ENCODE measurements around the gene CYP2B6.
"Not testable (repeated sequence)": the region's sequence is repeated elsewhere in the genome, so short reads cannot be mapped to it uniquely, and the experiment has no call there.

CYP2B6 gene

DNA sequence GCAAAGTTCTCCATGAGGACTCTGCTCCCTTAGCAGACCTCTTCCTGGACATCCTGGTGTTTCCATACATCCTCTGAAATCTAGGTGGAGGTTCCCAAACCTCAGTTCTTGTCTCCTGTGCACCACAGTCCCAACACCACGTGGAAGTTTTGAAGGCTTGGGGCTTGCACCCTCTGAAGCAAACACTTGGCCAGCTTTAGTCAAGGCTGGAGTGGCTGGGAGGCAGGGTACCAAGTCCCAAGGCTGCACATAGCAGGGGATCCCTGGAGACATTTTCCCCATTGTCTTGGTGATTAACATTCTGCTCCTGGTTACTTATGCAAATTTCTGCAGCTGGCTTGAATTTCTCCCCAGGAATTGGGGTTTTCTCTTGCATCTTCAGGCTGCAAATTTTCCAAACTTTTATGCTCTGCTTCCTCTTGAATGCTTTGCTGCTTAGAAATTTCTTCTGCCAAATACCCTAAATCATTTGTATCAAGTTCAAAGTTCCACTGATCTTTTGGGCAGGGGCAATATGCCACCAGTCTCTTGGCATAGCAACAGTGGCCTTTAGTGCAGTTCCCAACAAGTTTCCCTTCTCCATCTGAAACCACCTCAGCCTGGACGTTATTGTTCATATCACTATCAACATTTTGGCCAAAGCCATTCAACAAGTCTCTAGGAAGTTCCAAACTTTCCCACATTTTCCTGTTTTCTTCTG lies 10.2 kb upstream of the CYP2B6 start:
- not testable (repeated sequence) for DNase-seq (ENCODE audit: low spot score)

- DNase-seq (ENCODE audit: low spot score) = no peak
These were observed 9.5 kb upstream of the CYP2B6 start for GRCh38 chr19:40981591-40981990.

DNA sequence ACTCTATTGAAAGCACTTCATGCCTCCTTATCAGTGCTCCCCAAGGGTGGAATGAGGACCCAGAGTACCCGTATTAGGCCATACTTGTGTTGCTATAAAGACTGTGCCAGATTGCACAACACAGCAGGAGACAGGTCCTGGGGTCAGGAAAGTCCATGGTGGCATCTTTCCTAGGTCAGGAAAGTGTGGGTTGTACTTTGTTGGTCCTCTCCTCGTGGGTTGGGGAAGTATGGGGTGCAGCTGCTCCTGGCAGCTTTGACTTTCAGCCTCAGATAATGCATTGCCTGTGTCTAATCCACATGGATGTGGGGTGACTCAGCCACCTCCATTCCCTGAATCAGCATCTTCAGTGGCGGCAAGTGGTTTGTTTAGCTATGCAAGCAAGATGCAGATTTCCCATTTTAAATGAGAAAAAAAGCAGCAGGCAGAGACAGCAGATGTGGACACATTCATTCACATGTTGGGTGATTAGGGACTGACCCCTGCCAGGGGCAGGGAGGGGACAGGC lies 8.4 kb upstream of the CYP2B6 start:
- peak; percentile 62 for DNase-seq (ENCODE audit: low spot score)

DNA sequence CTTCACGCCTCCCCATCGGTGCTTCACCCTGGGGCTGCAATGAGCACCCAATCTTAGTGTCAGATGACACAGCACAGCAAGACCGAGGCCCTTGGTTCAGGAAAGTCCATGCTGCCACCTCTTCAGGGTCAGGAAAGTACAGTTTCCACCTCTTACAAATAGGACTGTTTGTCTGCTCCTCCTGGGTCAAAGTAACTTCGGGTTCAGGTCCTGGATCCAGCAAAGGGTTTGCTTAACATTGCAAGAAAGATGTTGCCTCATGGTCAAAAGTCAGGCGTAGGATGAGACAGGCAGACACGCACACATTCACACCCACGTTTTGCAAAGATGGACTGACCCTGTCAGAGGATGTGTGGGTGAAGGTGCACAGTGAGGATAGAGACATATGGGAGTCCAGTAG lies 1.6 kb upstream of the CYP2B6 start:
- DNase-seq (ENCODE audit: low spot score) = no peak

DNA sequence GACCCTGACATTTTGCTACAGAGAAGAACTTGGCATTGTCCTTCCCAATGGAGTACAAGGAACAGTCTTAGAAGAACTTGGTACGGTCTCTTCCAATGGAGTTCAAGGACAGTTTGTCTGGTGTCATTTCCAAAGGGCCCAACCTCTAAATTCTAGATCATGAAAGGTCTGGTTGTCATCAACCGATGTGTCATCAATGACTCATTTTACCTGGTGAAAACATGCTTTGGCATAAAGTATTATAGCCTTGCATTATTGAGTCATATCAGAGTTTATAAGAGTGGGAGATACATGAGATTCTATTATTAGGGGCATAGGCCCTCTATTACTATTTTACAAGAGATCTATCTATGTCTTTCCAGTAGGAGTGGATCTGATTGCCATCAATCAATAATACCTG lies 4.3 kb downstream of the CYP2B6 start:
- no peak for DNase-seq (ENCODE audit: low spot score)

DNA sequence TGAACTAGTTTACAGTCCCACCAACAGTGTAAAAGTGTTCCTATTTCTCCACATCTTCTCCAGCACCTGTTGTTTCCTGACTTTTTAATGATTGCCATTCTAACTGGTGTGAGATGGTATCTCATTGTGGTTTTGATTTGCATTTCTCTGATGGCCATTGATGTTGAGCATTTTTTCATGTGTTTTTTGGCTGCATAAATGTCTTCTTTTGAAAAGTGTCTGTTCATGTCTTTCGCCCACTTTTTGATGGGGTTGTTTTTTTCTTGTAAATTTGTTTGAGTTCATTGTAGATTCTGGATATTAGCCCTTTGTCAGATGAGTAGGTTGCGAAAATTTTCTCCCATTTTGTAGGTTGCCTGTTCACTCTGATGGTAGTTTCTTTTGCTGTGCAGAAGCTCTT lies 7.9 kb downstream of the CYP2B6 start:
- not testable (repeated sequence) for DNase-seq (ENCODE audit: low spot score)

GRCh38 chr19:41000310-41000737 lies 9.2 kb downstream of the CYP2B6 start:
- DNase-seq (ENCODE audit: low spot score) = no peak

DNA sequence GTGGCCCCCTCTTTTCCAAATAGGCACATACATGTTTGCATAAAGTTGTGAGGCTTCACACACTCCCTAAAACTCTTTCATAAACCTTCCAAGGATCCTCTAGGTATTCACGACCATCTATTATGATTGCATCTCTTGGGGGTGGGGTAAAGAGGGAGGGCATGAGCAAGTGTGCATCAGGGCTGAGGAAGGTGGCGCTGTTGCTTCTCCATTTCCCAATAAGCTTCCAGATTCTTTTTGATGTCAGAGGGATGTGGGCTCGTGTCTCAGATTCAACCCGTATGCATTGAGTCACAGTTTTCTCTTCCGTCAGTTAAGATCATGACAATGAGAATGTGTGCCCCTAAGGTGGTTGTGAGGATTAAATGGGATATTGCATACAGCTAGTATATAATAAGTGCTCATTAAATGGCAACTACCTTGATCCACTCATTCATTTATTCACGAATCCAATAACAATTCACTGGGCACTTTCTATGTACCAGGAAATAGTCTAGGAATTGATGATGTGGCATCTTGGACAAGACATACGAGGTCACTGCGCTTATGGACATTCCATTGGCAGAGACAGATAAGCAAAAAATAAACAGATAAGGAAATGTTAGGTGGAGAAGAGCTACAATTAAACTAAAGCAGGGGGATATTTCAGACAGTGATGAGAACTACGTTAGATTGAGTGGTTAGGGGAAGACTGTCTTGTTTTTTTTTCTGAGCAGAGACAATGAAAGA lies 10.3 kb downstream of the CYP2B6 start:
- no peak for DNase-seq (ENCODE audit: low spot score)

GRCh38 chr19:41003656-41004055 lies 12.6 kb downstream of the CYP2B6 start:
- DNase-seq (ENCODE audit: low spot score) = not testable (repeated sequence)

DNA sequence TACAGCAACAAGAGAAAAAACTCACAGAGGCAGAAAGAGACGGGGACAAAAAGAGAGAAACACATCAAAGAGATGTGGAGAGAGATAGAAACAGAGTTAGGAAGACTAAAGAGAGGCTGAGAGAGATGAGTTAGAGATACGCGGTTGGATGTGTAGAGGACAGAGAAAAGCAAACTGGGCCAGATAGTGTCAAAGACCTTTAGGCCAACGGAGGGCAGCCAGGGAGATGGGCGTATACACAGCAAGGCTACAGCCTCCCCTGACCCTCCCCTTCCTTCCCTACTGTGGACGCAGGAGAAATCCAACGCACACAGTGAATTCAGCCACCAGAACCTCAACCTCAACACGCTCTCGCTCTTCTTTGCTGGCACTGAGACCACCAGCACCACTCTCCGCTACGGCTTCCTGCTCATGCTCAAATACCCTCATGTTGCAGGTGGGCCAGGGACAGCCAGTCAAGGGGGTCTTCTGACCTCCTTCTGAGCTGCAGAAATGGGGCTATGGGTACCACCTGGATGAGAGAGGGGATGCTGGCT lies 18.7 kb downstream of the CYP2B6 start:
- DNase-seq (ENCODE audit: low spot score) = no peak

DNA sequence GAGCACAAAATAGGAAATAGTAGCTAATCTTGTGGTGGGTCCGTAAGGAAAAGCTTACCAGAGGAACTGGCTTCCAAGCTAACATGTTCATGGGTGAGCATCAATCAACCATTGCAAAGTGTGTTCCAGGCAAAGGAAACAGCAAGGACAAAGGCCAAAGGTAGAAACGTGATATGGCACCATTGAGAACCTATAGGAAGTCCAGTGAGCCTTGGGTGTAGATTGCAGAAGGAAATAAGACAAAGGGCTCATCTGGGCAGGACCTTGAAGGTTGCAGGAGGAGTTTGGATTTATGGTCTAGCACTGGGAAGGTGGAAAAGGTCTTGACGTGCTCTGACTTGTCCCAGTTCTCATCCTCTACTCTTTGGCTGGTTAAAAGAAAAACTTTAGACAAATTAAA lies 22.3 kb downstream of the CYP2B6 start:
- no peak for DNase-seq (ENCODE audit: low spot score)

DNA sequence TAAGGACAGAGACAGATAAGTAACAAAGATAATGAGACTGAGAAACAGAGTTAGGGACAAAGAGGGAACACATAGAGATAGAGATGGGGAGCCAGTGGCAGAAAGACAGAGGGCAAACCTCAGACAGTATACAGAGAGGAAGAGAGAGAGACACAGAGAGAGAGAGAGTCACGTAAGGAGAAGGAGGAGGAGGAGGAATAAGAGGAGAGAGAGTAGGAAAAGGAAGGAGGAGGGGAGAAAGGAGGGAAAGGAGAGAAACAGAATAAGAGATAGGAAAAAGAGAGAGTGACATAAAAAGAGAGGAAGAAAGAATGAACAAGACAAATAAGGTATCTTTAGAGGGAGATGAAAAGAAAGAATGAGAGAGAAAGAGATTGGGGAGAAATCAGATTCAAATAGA lies 23.6 kb downstream of the CYP2B6 start:
- no peak for DNase-seq (ENCODE audit: low spot score)

DNA sequence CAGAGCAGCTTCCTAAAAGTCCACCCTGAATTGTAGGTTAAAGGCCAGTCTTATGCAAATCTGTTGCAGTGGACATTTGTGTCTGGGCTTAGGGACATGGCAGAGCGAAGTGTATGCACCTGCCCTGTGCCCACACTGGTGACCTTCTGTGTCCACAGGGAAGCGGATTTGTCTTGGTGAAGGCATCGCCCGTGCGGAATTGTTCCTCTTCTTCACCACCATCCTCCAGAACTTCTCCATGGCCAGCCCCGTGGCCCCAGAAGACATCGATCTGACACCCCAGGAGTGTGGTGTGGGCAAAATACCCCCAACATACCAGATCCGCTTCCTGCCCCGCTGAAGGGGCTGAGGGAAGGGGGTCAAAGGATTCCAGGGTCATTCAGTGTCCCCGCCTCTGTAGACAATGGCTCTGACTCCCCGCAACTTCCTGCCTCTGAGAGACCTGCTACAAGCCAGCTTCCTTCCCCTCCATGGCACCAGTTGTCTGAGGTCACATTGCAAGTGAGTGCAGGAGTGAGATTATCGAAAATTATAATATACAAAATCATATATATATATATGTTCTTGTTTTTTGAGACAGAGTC lies 25.5 kb downstream of the CYP2B6 start:
- DNase-seq (ENCODE audit: low spot score) = no peak

GRCh38 chr19:41018736-41019290 lies 27.7 kb downstream of the CYP2B6 start:
- DNase-seq (ENCODE audit: low spot score) = no peak

GRCh38 chr19:41019346-41019745 lies 28.3 kb downstream of the CYP2B6 start:
- DNase-seq (ENCODE audit: low spot score) = no peak

DNA sequence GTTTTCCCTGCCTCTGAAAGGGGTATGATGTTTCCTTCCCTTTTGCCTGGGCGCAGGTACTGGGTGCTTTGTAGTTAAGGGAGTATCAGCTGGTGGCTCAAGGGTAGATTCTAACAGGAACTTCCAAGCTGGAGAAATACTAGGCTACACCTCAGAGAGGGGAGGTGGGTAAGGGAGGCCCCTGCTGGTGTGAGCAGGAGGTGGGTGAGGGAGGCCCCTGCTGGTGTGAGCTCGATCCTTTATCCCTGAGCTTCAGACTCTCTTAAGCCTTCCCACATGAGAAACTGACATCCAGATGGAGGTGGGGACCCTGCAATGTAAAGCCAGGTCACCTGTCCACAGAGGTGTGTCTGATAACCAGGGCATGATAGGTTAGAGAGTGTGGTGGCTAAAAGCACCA lies 32.1 kb downstream of the CYP2B6 start:
- no peak for DNase-seq (ENCODE audit: low spot score)

GRCh38 chr19:41025411-41025810 lies 34.3 kb downstream of the CYP2B6 start:
- no peak for DNase-seq (ENCODE audit: low spot score)

- no peak for DNase-seq (ENCODE audit: low spot score)
These were observed 34.8 kb downstream of the CYP2B6 start for GRCh38 chr19:41025871-41026270.

- DNase-seq (ENCODE audit: low spot score) = no peak
These were observed 36.3 kb downstream of the CYP2B6 start for GRCh38 chr19:41027273-41027967.

DNA sequence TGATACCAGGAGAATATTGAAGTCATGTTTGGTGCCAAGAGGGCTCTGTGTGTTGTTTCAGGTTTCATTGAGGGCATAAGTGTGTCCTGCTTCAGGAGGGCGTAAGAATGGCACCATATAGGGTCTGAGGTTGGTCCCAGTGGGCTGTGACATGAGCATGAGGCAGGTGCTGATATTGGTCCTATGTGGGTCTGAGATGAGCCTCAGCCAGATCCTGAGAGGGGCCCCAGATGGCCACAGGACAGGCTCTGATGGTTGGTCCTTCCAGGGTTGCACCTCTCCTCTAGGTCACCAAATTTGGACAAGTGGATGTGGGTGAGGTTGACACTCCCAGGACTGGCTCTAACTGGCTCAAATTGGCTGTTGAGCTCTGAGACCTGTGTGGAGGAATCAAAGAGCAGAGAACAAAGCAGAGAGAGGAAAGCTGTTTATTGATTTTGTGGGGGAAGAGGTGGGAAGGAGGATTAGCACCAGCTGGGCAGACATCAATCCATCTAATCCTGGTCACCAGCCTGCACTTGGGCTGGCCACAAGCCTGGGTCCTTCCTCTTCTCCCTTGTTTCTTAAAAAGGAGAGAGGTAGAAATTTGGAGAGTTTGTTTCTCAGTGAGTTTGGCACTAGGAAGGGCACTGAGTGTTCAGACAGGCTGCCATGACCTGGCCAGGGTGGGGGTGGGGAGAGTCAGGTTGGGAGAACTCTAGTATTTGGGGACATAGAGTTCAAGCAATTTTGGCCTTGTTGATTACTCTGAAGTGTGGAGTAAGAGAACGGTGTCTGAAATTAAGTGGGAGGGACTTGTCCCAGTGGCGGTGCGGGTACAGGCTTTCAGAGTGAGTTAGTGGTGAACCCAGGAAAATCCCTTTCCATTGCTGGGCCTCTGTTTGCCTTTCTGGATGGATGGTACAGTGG lies 38.7 kb downstream of the CYP2B6 start:
- DNase-seq (ENCODE audit: low spot score) = no peak

GRCh38 chr19:41030651-41031050 lies 39.6 kb downstream of the CYP2B6 start:
- no peak for DNase-seq (ENCODE audit: low spot score)

Measured in AG20443 (cell line).